GM12892 (cell line): ENCODE results near the gene WDR36.

ENCODE experiments used
- POLR2A ChIP-seq: IDR thresholded peaks from 2 replicates; pipeline ENCODE4 v1.6.1; 2011; ENCODE audit warnings: low read depth, low read length, control low read depth
- POLR2AphosphoS5 ChIP-seq: IDR thresholded peaks from 2 replicates; pipeline ENCODE4 v1.6.1; 2011; ENCODE audit warnings: low read depth, low read length, control low read depth

DNA sequence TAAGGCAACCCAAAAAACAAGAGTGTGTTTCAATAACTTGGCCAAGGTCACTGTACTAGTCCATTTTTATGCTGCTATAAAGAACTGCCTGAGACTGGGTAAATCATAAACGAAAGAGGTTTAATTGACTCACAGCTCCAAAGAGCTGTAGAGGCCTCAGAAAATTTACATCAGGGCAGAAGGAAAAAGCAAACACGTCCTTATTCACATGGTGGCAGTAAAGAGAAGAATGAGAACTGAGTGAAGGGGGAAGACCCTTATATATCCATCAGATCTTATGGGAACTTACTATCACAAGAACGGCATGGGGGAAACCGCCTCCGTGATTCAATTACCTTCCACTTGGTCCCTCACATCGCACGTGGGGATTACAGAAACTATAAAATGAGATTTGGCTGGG is 67.7 kb downstream of the WDR36 start:
- no peak for TF ChIP-seq POLR2AphosphoS5
- TF ChIP-seq POLR2A: no peak
